Measurements from ENCODE around the gene NFYB. TPM values are rescaled to one million over a fixed set of nuclear protein-coding genes. Genes with fewer than 3 reads are reported as not detected.
"Not testable (repeated sequence)": the region's sequence is repeated elsewhere in the genome, so short reads cannot be mapped to it uniquely, and the experiment has no call there.

NFYB gene
- total and polyA plus RNA-seq, 2 donors (not counting 1 experiment from before 2014, with no cell fraction given) = 11.7 to 27.2 TPM

- no peak for TF ChIP-seq CTCF (IDR thresholded peaks at IDR 0.05)
- no peak overlapping the region for H2AFZ ChIP-seq (ENCODE audit: insufficient read depth, low read depth, low read length, poor library complexity, severe bottlenecking)
- H3K27me3 ChIP-seq (replicated peaks in 1 of 4; ENCODE audit: control extremely low read depth in 1 of 4, control insufficient read depth in 3 of 4, insufficient read depth in 4 of 4, low read length in 3 of 4) = peaks cover 0 to 6% (median 0%) of the 10 kb centered on the region in 4 experiments
- Mint-ChIP-seq H3K9me3 (ENCODE audit: insufficient read depth) (no peaks in the 10 kb centered on the region), H3K27ac (no peak overlapping the region), H3K4me1 (no peaks in the 10 kb centered on the region), H3K4me3 (no peak overlapping the region), H3K27me3 (peaks cover 15% of the 10 kb centered on the region)
- DNase-seq = no peak
- ChIA-PET CTCF (no interaction called here), POLR2A (no interaction called here)
- H3K4me3 ChIP-seq (ENCODE audit: control extremely low read depth in 1 of 5, extremely low read depth in 1 of 5, insufficient read depth in 1 of 5, low read depth in 2 of 5, low read length in 4 of 5) = no peak overlapping the region
- H3K79me2 ChIP-seq (ENCODE audit: control insufficient read depth, insufficient read depth, low read length) = no peaks in the 10 kb centered on the region
- intact Hi-C loops (cut with micrococcal nuclease) = no loop called here
- no peaks in the 10 kb centered on the region for H4K20me1 ChIP-seq (ENCODE audit: control insufficient read depth, insufficient read depth, low read length, poor library complexity, severe bottlenecking)
- no peaks in the 10 kb centered on the region for H3K9me3 ChIP-seq (ENCODE audit: control extremely low read depth in 1 of 3, control insufficient read depth in 2 of 3, insufficient read depth in 1 of 3, low read length in 2 of 3)
- H3K4me2 ChIP-seq (replicated peaks; ENCODE audit: low read depth, low read length, poor library complexity, severe bottlenecking) = no peak overlapping the region
- H3K4me1 ChIP-seq (ENCODE audit: control insufficient read depth in 2 of 2, insufficient read depth in 2 of 2, low read length in 2 of 2) = no peaks in the 10 kb centered on the region
- H3K9ac ChIP-seq (ENCODE audit: low read length) = no peak overlapping the region
- no CpG with 5 or more reads among the region's 1 CpG for WGBS (ENCODE audit: insufficient coverage)
- ATAC-seq (ENCODE audit: low read depth) = no peak
- no peaks in the 10 kb centered on the region for H3K36me3 ChIP-seq (replicated peaks in 1 of 2; ENCODE audit: control extremely low read depth in 1 of 2, control insufficient read depth in 1 of 2, extremely low read depth in 1 of 2, insufficient read depth in 2 of 2, low read length in 1 of 2)
- no peak overlapping the region for H3K27ac ChIP-seq (ENCODE audit: low read length in 2 of 2)
Measured at GRCh38 chr12:104164634-104165033, 26.6 kb upstream of the NFYB start.

GRCh38 chr12:104163631-104164030 is 25.6 kb upstream of the NFYB start:
- H3K27ac ChIP-seq (ENCODE audit: low read length in 2 of 2) = no peak overlapping the region
- ATAC-seq (ENCODE audit: low read depth) = no peak
- H3K4me1 Mint-ChIP-seq = no peaks in the 10 kb centered on the region
- H2AFZ ChIP-seq (ENCODE audit: insufficient read depth, low read depth, low read length, poor library complexity, severe bottlenecking) = no peak overlapping the region
- H3K4me2 ChIP-seq (replicated peaks; ENCODE audit: low read depth, low read length, poor library complexity, severe bottlenecking) = no peak overlapping the region
- peaks cover 0 to 6% (median 0%) of the 10 kb centered on the region in 4 experiments for H3K27me3 ChIP-seq (replicated peaks in 1 of 4; ENCODE audit: control extremely low read depth in 1 of 4, control insufficient read depth in 3 of 4, insufficient read depth in 4 of 4, low read length in 3 of 4)
- no peaks in the 10 kb centered on the region for H3K9me3 Mint-ChIP-seq (ENCODE audit: insufficient read depth)
- no peaks in the 10 kb centered on the region for H3K36me3 ChIP-seq (replicated peaks in 1 of 2; ENCODE audit: control extremely low read depth in 1 of 2, control insufficient read depth in 1 of 2, extremely low read depth in 1 of 2, insufficient read depth in 2 of 2, low read length in 1 of 2)
- no peaks in the 10 kb centered on the region for H3K79me2 ChIP-seq (ENCODE audit: control insufficient read depth, insufficient read depth, low read length)
- TF ChIP-seq EZH2 (IDR thresholded peaks at IDR 0.05; ENCODE audit: borderline replicate concordance, insufficient read depth, low read depth, low read length, poor library complexity, severe bottlenecking) = no peak
- no peak for TF ChIP-seq CTCF (IDR thresholded peaks at IDR 0.05)
- H3K9me3 ChIP-seq (ENCODE audit: control extremely low read depth in 1 of 3, control insufficient read depth in 2 of 3, insufficient read depth in 1 of 3, low read length in 2 of 3) = no peaks in the 10 kb centered on the region
- intact Hi-C loops (cut with micrococcal nuclease) = no loop called here
- ChIA-PET POLR2A (no interaction called here), CTCF (no interaction called here)
- no peak overlapping the region for H3K9ac ChIP-seq (ENCODE audit: low read length)
- peaks cover 11% of the 10 kb centered on the region for H3K27me3 Mint-ChIP-seq
- H3K4me3 Mint-ChIP-seq = no peak overlapping the region
- no peaks in the 10 kb centered on the region for H4K20me1 ChIP-seq (ENCODE audit: control insufficient read depth, insufficient read depth, low read length, poor library complexity, severe bottlenecking)
- no peak for DNase-seq
- WGBS (ENCODE audit: insufficient coverage) = 100% methylated on average over 4 of the region's 4 CpGs
- no peak overlapping the region for H3K27ac Mint-ChIP-seq
- H3K4me1 ChIP-seq (ENCODE audit: control insufficient read depth in 2 of 2, insufficient read depth in 2 of 2, low read length in 2 of 2) = no peaks in the 10 kb centered on the region
- no peak overlapping the region for H3K4me3 ChIP-seq (ENCODE audit: control extremely low read depth in 1 of 5, extremely low read depth in 1 of 5, insufficient read depth in 1 of 5, low read depth in 2 of 5, low read length in 4 of 5)

- H3K4me3 ChIP-seq (ENCODE audit: control extremely low read depth in 1 of 5, extremely low read depth in 1 of 5, insufficient read depth in 1 of 5, low read depth in 2 of 5, low read length in 4 of 5); H2AFZ ChIP-seq (ENCODE audit: insufficient read depth, low read depth, low read length, poor library complexity, severe bottlenecking); H4K20me1 ChIP-seq (ENCODE audit: control insufficient read depth, insufficient read depth, low read length, poor library complexity, severe bottlenecking); H3K27me3 Mint-ChIP-seq; H3K9ac ChIP-seq (ENCODE audit: low read length); ATAC-seq (ENCODE audit: low read depth); H3K4me2 ChIP-seq (replicated peaks; ENCODE audit: low read depth, low read length, poor library complexity, severe bottlenecking); H3K4me3 Mint-ChIP-seq; POLR2A ChIA-PET; DNase-seq; H3K9me3 ChIP-seq (ENCODE audit: control extremely low read depth in 1 of 3, control insufficient read depth in 2 of 3, insufficient read depth in 1 of 3, low read length in 2 of 3); H3K27ac Mint-ChIP-seq; H3K27ac ChIP-seq (ENCODE audit: low read length in 2 of 2); H3K27me3 ChIP-seq (replicated peaks in 1 of 4; ENCODE audit: control extremely low read depth in 1 of 4, control insufficient read depth in 3 of 4, insufficient read depth in 4 of 4, low read length in 3 of 4); H3K79me2 ChIP-seq (ENCODE audit: control insufficient read depth, insufficient read depth, low read length); H3K9me3 Mint-ChIP-seq (ENCODE audit: insufficient read depth); H3K4me1 Mint-ChIP-seq; intact Hi-C loops (cut with micrococcal nuclease); H3K4me1 ChIP-seq (ENCODE audit: control insufficient read depth in 2 of 2, insufficient read depth in 2 of 2, low read length in 2 of 2); H3K36me3 ChIP-seq (replicated peaks in 1 of 2; ENCODE audit: control extremely low read depth in 1 of 2, control insufficient read depth in 1 of 2, extremely low read depth in 1 of 2, insufficient read depth in 2 of 2, low read length in 1 of 2); CTCF ChIA-PET: not testable (repeated sequence)
- no CpG with 5 or more reads among the region's 3 CpGs for WGBS (ENCODE audit: insufficient coverage)
Measured at GRCh38 chr12:104163028-104163427, 25.0 kb upstream of the NFYB start.

Measured in B cell (primary cell).